HepG2 (cell line): ENCODE results near the gene ARPC1B. TPM values are rescaled to one million over a fixed set of nuclear protein-coding genes. Genes with fewer than 3 reads are reported as not detected.

ENCODE experiments used
- ATAC-seq: fragments of 200-7000 bp; cut with Tn5 transposase; 3 replicates; pipeline ENCODE4 v1.9.1; 2020; ENCODE audit warnings: mild to moderate bottlenecking, moderate library complexity
- BruUV-seq: library from RNA; stranded (reverse); fragments of 400-500 nt; replicated peaks from 2 replicates; lab custom pipeline; 2021; lab: Mats Ljungman, UMichigan
- CTCF ChIA-PET: fragments of 300-600 bp; formaldehyde crosslinking; extraction: SDS; loops from one replicate; lab custom pipeline; 2021; ENCODE audit warnings: low total read pairs, inconsistent platforms, low intra/inter-chr PET ratio; lab: Yijun Ruan, JAX
- POLR2A ChIA-PET: fragments of 350-600 bp; sonication (Branson Sonifier 250); formaldehyde crosslinking; loops from one replicate; lab custom pipeline; 2020; ENCODE audit warnings: antibody characterized with exemption, inconsistent platforms; lab: Yijun Ruan, JAX
- DNase-seq: peaks from one replicate; pipeline ENCODE4 v3.0.0-alpha.2; 2015; ENCODE audit warnings: low spot score
- FAIRE-seq: peaks from 3 replicates; lab custom pipeline; 2011; peaks lifted over from hg19 to GRCh38; lab: Jason Lieb, UNC
- H2AFZ ChIP-seq: one replicate; pipeline ENCODE4 v1.6.1; 2011; ENCODE audit warnings: low read length, inconsistent platforms
- H3K27ac ChIP-seq: fragments of 300-600 bp; 3 replicates; pipeline ENCODE4 v1.8.0; 2011; ENCODE audit warnings: mixed run types, mild to moderate bottlenecking, mixed read lengths, low read length, inconsistent platforms; ENCODE audit not compliant: insufficient read depth; ENCODE audit errors: extremely low read length
- H3K27me3 ChIP-seq, 2 experiments: fragments of 200-600 bp in 1 of 2; 2 replicates in 1 of 2; 3 replicates in 1 of 2; pipeline versions ENCODE4 v1.6.0 to v1.8.0; 2011; ENCODE audit warnings: low read length in 2 of 2, mild to moderate bottlenecking in 2 of 2, moderate library complexity in 2 of 2, inconsistent platforms in 1 of 2; ENCODE audit not compliant: insufficient read depth in 2 of 2, control insufficient read depth in 1 of 2
- H3K36me3 ChIP-seq, 2 experiments: fragments of 200-600 bp in 1 of 2; replicated peaks in 1 of 2; 2 replicates in 1 of 2; 3 replicates in 1 of 2; pipeline versions ENCODE4 v1.5.1 to v1.8.0; 2011; ENCODE audit warnings: low read length in 2 of 2, inconsistent platforms in 1 of 2; ENCODE audit not compliant: insufficient read depth in 2 of 2, control insufficient read depth in 1 of 2
- H3K4me1 ChIP-seq: 2 replicates; pipeline ENCODE4 v1.5.1; 2012; ENCODE audit warnings: low read length, inconsistent platforms; ENCODE audit not compliant: insufficient read depth
- H3K4me2 ChIP-seq: 2 replicates; pipeline ENCODE4 v1.6.0; 2011; ENCODE audit warnings: low read depth, low read length, inconsistent platforms
- H3K4me3 ChIP-seq, 3 experiments: fragments of 200-600 bp in 1 of 3; sonication (generic), shearing (Covaris generic) in 1 of 3; replicated peaks in 1 of 3; 2 replicates each; pipeline ENCODE4 v1.5.1; 2011 to 2016; ENCODE audit warnings: low read length in 3 of 3, inconsistent platforms in 2 of 3, low read depth in 2 of 3, mild to moderate bottlenecking in 2 of 3, control low read depth in 1 of 3, mixed read lengths in 1 of 3; ENCODE audit not compliant: insufficient read depth in 1 of 3
- H3K79me2 ChIP-seq: one replicate; pipeline ENCODE4 v1.6.1; 2011; ENCODE audit warnings: low read length, inconsistent platforms; ENCODE audit not compliant: insufficient read depth
- H3K9ac ChIP-seq: 2 replicates; pipeline ENCODE4 v1.6.0; 2011; ENCODE audit warnings: mild to moderate bottlenecking, low read depth, low read length, inconsistent platforms; ENCODE audit not compliant: insufficient read depth
- H3K9me3 ChIP-seq: 2 replicates; pipeline ENCODE4 v1.5.1; 2012; ENCODE audit warnings: mild to moderate bottlenecking, low read length
- H4K20me1 ChIP-seq: 2 replicates; pipeline ENCODE4 v1.6.0; 2011; ENCODE audit warnings: inconsistent platforms, mild to moderate bottlenecking, low read length, moderate library complexity; ENCODE audit not compliant: insufficient read depth
- BCL6 ChIP-seq: IDR thresholded peaks from 2 replicates; pipeline ENCODE4 v1.6.1; 2016; ENCODE audit warnings: missing genetic modification reagents, missing compliant biosample characterization
- CHD2 ChIP-seq: IDR thresholded peaks from 2 replicates; pipeline ENCODE4 v1.6.1; 2011; ENCODE audit warnings: low read depth, low read length, improper control_type of control experiment
- PRMT3 ChIP-seq: sonication (generic); formaldehyde crosslinking; IDR thresholded peaks from 2 replicates; pipeline ENCODE4 v1.8.1; 2022; ENCODE audit warnings: low read depth, mild to moderate bottlenecking, moderate library complexity, missing genetic modification reagents, borderline replicate concordance
- RAD51 ChIP-seq: fragments of 450-650 bp; IDR thresholded peaks from 2 replicates; pipeline ENCODE4 v1.6.1; 2016; ENCODE audit warnings: borderline replicate concordance
- SKI ChIP-seq: fragments of 450-650 bp; IDR thresholded peaks from one replicate; pipeline ENCODE4 v1.6.1; 2018; ENCODE audit warnings: mild to moderate bottlenecking; ENCODE audit not compliant: partially characterized antibody
- ZBTB1 ChIP-seq: sonication (generic); formaldehyde crosslinking; IDR thresholded peaks from 2 replicates; pipeline ENCODE4 v1.4.0; 2020; ENCODE audit warnings: missing genetic modification reagents, borderline replicate concordance
- ZNF12 ChIP-seq: sonication (generic); formaldehyde crosslinking; IDR thresholded peaks from 2 replicates; pipeline ENCODE4 v1.5.0; 2020; ENCODE audit warnings: missing genetic modification reagents
- ZNF530 ChIP-seq: sonication (generic); formaldehyde crosslinking; IDR thresholded peaks from 2 replicates; pipeline ENCODE4 v1.5.0; 2020; ENCODE audit warnings: low read depth, mild to moderate bottlenecking, missing genetic modification reagents
- ZNF547 ChIP-seq: sonication (generic); formaldehyde crosslinking; IDR thresholded peaks from 2 replicates; pipeline ENCODE4 v1.5.1; 2020; ENCODE audit warnings: mild to moderate bottlenecking, missing genetic modification reagents
- ZSCAN12 ChIP-seq: sonication (generic); formaldehyde crosslinking; IDR thresholded peaks from 2 replicates; pipeline ENCODE4 v1.9.0; 2021; ENCODE audit warnings: mild to moderate bottlenecking, missing genetic modification reagents
- ZXDC ChIP-seq: sonication (generic); formaldehyde crosslinking; IDR thresholded peaks from 2 replicates; pipeline ENCODE4 v1.5.0; 2020; ENCODE audit warnings: mild to moderate bottlenecking, missing genetic modification reagents
- whole genome bisulfite sequencing: methylation state at CpG from one replicate; pipeline ENCODE4 v1.1.6; 2017; ENCODE audit warnings: low lambda C conversion rate; 5-methylcytosine and 5-hydroxymethylcytosine counted together
- in situ Hi-C: cut with HindIII; loops from 2 replicates; pipeline ENCODE4 v1.10.0; 2017; ENCODE audit warnings: low pct_unique_long_range_greater_than_20kb; ENCODE audit not compliant: extremely low pct_ligation_motif_present
- intact Hi-C: fragments of 100-400 bp; cut with micrococcal nuclease; formaldehyde crosslinking; loops from one replicate; pipeline ENCODE4 v1.10.0; 2022; ENCODE audit not compliant: unreplicated experiment
- polyA plus RNA-seq, 8 experiments: library from polyadenylated mRNA; depleted of rRNA in 3 of 8; stranded (reverse) in 7 of 8; unstranded in 1 of 8; fragments of >200 nt; fragmentation: Illumina TruSeq in 4 of 8; extraction: Trizol in 4 of 8; gene quantifications; 2 replicates each; pipeline versions ENCODE4 v1.2.1 to v1.2.3, GENCODE V29; 2011 to 2016; ENCODE audit warnings: low read depth in 4 of 8, missing spikeins in 1 of 8, mixed read lengths in 1 of 8; ENCODE audit not compliant: insufficient read depth in 1 of 8
- total RNA-seq, 5 experiments: library from RNA; depleted of rRNA; stranded (reverse); fragments of >200 nt; fragmentation: Illumina TruSeq; extraction: Trizol; gene quantifications; 2 replicates each; pipeline ENCODE4 v1.2.3, GENCODE V29; 2016; ENCODE audit warnings: low read depth in 1 of 5
- TF ChIP-seq, protein P1 (sequence below): sonication (generic); formaldehyde crosslinking; IDR thresholded peaks from 2 replicates; pipeline ENCODE4 v1.4.0; 2020; ENCODE audit warnings: missing genetic modification reagents, mild to moderate bottlenecking, borderline replicate concordance
- TF ChIP-seq, protein P2 (sequence below): IDR thresholded peaks from 2 replicates; pipeline ENCODE4 v1.6.1; 2016; ENCODE audit warnings: missing genetic modification reagents, missing compliant biosample characterization

Gene ARPC1B
- total and polyA plus RNA-seq, 2 of the 13 experiments (the other 11 are each of a cell fraction or from before 2014, with no cell fraction given), result 72.9 to 89.1 TPM

DNA sequence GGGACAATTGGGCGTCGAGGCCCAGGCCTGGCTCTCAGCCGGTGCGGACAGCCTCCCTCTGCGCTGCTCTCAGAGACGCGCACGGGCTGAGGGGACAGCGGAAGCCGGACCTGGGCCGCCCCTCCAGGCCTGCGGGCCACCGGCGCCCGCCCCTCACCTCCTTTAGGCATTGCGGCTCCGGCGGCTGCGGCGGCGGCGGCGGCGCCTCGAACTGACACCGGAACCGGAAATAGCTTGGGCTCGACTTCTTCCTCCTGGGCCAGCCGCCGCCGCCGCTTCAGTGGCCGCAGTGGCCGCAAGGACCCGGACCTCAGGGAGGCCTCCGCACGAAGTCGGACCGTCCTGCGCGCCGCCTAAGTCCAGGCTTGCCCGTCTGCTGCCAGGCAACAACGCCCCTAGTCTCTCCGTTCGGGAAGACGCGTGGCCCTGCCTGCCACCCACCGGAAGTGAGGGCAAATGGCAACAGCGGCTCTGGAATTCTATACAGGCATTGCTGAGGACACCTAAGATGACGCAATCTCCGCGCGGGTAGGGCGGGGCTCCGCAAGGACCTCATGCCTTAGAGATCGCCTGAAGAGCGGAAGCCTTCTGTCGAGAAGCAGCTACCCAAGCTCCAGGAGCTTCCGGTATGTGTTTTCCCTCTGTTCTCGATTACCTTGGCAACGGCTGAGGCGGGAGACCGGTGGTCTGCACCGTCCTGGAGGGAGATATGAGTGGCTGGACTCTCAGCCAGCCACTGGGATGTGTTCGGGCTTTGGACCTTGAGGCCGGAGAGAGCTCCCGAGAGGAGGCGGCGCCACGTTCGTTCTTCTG lies 34.1 kb downstream of the ARPC1B start, which contains the start of the genes BUD31 and PDAP1:
BUD31 (plus strand) TSS at position 591 of the 813 bp plus-strand sequence. CDS start 2,124 bp downstream, outside the sequence.
PDAP1 (minus strand) TSS at position 219 of the 813 bp plus-strand sequence; CDS start at position 170, 49 bp downstream.
- no TSS peak for BruUV-seq
- peaks cover 41% of the 10 kb centered on the region for H3K4me1 ChIP-seq
- ChIA-PET CTCF (no interaction called here), POLR2A (interaction anchor here (0.7 to 2.6 kb wide), 22 partner anchors 8 to 567 kb away, joined by 3 to 29 read pairs (median 6); partner anchors contain the start of genes ARPC1A, ARPC1B, ATP5MF and AZGP1)
- peak within 1 kb of the TSS; percentile 80 to 100 (median 93) for H3K4me3 ChIP-seq
- H3K9ac ChIP-seq, result peak within 1 kb of the TSS; percentile 99
- H3K27me3 ChIP-seq, result peaks cover 0 to 4% of the 10 kb centered on the region in 2 experiments; a peak in 2 of 5 replicates
- DNase-seq (peak; percentile 91), ATAC-seq (peak; percentile 90), FAIRE-seq (peak; percentile 94)
- H4K20me1 ChIP-seq, result peaks cover 5% of the 10 kb centered on the region; the same call in 1 of the 2 replicates
- H3K27ac ChIP-seq, result peak within 1 kb of the TSS; percentile 98
- H3K4me2 ChIP-seq, result peak within 1 kb of the TSS; percentile 84
- peaks cover 18 to 44% of the 10 kb centered on the region in 2 experiments for H3K36me3 ChIP-seq
- in situ Hi-C loops, result no loop called here
- H3K9me3 ChIP-seq, result no peaks in the 10 kb centered on the region
- intact Hi-C loops, result loop anchor here (2.0 to 5.0 kb wide), 2 partner anchors 36 to 56 kb away; partner anchors contain the start of gene ARPC1B
- peaks cover 62% of the 10 kb centered on the region for H3K79me2 ChIP-seq
- no peak within 1 kb of the TSS for H2AFZ ChIP-seq
- under 1% methylated on average over 35 of the region's 72 CpGs for WGBS
- TF ChIP-seq BCL6 (CRISPR knock-in tag), result peak; percentile 38
- TF ChIP-seq ZSCAN12 (CRISPR knock-in tag), result peak; percentile 69; the same call in 1 of the 2 replicates
- TF ChIP-seq ZXDC, result no peak
- no peak for TF ChIP-seq ZBTB1 (CRISPR knock-in tag)
- TF ChIP-seq PRMT3 (CRISPR knock-in tag), result no peak
- TF ChIP-seq SKI, result peak; percentile 42
- TF ChIP-seq ZNF12 (CRISPR knock-in tag), result no peak
- no peak for TF ChIP-seq RAD51
- TF ChIP-seq, protein P1, sequence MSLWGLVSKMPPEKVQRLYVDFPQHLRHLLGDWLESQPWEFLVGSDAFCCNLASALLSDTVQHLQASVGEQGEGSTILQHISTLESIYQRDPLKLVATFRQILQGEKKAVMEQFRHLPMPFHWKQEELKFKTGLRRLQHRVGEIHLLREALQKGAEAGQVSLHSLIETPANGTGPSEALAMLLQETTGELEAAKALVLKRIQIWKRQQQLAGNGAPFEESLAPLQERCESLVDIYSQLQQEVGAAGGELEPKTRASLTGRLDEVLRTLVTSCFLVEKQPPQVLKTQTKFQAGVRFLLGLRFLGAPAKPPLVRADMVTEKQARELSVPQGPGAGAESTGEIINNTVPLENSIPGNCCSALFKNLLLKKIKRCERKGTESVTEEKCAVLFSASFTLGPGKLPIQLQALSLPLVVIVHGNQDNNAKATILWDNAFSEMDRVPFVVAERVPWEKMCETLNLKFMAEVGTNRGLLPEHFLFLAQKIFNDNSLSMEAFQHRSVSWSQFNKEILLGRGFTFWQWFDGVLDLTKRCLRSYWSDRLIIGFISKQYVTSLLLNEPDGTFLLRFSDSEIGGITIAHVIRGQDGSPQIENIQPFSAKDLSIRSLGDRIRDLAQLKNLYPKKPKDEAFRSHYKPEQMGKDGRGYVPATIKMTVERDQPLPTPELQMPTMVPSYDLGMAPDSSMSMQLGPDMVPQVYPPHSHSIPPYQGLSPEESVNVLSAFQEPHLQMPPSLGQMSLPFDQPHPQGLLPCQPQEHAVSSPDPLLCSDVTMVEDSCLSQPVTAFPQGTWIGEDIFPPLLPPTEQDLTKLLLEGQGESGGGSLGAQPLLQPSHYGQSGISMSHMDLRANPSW (CRISPR knock-in tag), result peak; percentile 76; the same call in 1 of the 2 replicates
- TF ChIP-seq, protein P2, sequence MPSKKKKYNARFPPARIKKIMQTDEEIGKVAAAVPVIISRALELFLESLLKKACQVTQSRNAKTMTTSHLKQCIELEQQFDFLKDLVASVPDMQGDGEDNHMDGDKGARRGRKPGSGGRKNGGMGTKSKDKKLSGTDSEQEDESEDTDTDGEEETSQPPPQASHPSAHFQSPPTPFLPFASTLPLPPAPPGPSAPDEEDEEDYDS, result peak; percentile 90
- peak; percentile 55; the same call in 1 of the 2 replicates for TF ChIP-seq CHD2
- peak; percentile 77; the same call in 1 of the 2 replicates for TF ChIP-seq ZNF547 (CRISPR knock-in tag)
- TF ChIP-seq ZNF530, result no peak
